ENCODE results near the gene FOXL1.

FOXL1 gene

DNA sequence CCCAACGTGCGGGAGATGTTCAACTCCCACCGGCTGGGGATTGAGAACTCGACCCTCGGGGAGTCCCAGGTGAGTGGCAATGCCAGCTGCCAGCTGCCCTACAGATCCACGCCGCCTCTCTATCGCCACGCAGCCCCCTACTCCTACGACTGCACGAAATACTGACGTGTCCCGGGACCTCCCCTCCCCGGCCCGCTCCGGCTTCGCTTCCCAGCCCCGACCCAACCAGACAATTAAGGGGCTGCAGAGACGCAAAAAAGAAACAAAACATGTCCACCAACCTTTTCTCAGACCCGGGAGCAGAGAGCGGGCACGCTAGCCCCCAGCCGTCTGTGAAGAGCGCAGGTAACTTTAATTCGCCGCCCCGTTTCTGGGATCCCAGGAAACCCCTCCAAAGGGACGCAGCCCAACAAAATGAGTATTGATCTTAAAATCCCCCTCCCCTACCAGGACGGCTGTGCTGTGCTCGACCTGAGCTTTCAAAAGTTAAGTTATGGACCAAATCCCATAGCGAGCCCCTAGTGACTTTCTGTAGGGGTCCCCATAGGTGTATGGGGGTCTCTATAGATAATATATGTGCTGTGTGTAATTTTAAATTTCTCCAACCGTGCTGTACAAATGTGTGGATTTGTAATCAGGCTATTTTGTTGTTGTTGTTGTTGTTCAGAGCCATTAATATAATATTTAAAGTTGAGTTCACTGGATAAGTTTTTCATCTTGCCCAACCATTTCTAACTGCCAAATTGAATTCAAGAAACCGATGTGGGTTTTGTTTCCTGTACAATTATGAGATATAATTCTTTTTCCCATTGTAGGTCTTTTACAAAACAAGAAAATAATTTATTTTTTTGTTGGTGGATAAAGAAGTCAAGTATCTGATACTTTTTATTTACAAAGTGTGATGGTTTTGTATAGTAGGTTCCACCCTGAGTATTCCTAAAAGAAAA, 9.4 kb upstream of the FOXL1 start:
- DNase-seq (ENCODE audit: low read depth in 2 of 2, low spot score in 1 of 2) = no peak

DNA sequence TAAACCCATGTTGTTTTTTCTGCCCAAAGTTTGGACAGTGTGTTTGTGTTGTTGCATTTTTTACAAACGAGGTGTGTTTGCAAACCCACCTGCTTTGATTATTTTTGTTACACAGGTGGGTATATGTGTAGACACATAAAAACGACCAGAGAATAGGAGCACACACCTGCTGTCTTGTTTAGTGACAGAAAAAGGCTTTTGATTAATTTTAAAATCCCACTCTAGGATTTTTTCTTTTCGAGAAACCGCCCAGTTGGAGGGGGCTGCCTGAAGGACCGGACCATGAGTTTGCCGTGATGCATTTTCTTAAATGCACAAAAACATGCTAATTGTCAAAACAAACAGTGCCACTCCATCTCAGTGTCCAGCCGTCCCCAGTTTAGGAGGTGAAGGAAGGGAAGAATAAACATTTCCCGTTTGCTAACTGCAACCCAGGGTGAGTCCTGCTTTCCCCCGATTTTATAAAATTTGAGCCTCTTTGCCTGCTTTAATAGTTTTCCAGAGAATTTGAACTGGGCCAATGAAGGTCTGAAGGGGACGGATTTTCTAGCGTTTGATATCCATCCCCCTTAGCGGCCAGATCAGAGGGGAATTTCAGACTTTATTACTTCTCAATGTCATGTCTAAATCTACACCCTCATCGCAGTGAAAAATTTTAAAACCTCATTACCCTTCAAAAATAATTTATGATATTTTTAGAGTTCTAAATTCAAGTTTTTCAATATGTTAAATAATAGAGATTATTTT, 8.5 kb upstream of the FOXL1 start:
- DNase-seq (ENCODE audit: low read depth in 2 of 2, low spot score in 1 of 2) = no peak

- DNase-seq (ENCODE audit: low read depth in 2 of 2, low spot score in 1 of 2) = no peak
Observed at GRCh38 chr16:86570558-86571529, 7.5 kb upstream of the FOXL1 start.

DNA sequence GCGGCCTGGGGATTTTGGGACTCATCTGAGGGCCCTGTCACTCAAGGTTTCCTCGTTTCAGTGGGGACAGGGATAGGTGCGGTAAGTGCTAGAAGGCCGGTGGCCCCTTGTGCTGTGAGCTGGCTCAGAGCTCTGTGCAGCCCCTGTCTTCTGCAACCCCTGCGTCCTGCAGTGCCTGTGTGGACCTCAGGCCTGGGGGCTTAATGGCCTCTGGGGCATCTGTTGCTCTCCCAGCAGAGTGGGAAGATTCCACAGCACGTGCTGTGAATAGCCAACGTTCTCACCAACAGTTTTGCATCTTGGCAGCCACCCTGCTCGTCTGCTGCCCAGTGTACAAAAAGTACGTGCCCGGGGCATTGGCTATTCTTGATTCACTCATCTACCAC, 6.8 kb upstream of the FOXL1 start:
- DNase-seq (ENCODE audit: low read depth in 2 of 2, low spot score in 1 of 2) = no peak

DNA sequence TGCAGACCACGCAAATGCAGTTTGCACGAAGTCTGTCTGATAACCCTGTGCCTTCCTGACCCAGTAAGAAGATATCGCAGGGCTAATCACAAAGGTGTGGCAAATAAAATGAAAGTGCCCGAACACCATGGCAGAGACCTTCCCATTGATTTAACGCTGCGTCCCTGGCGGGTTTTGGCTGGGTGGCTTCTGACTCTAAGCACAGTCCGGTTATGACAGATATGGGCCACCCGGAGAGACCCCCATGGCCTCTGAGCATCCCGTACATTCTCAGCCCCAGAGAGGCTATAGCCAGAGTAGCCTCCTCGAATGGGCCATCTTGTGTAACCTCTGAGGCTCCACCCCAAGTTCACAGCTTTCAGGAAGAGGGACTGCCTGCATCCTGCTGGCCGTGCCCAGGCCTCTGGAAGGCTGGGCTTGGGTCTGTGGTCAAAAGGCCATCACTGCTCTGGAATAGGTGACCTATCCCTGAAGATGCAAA, 6.3 kb upstream of the FOXL1 start:
- DNase-seq (ENCODE audit: low read depth in 2 of 2, low spot score in 1 of 2) = no peak

- no peak for DNase-seq (ENCODE audit: low read depth in 2 of 2, low spot score in 1 of 2)
Observed at GRCh38 chr16:86572606-86573005, 5.7 kb upstream of the FOXL1 start.

- no peak for DNase-seq (ENCODE audit: low read depth in 2 of 2, low spot score in 1 of 2)
Observed at GRCh38 chr16:86573215-86573614, 5.1 kb upstream of the FOXL1 start.

- DNase-seq (ENCODE audit: low read depth in 2 of 2, low spot score in 1 of 2) = no peak
Observed at GRCh38 chr16:86573646-86574508, 4.5 kb upstream of the FOXL1 start.

DNA sequence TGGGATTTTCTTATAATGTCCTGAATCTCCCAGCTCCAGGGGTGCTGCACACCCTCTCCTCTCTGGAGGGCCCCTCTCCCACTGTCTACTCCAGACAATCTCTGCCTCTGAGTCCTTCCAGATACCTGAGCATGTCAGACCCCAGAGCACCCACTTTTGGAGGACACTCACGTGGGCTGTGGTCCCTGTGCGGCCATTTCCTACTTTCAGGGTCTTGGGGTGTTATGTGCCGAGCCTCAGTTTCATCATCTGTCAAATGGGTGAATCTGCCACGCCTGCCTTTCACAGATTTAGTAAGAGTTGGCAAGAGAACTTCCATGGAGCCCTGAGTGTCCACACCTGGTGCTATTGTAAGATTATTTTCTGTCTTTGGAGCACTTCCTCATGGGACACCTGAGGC, 3.7 kb upstream of the FOXL1 start:
- no peak for DNase-seq (ENCODE audit: low read depth in 2 of 2, low spot score in 1 of 2)

DNA sequence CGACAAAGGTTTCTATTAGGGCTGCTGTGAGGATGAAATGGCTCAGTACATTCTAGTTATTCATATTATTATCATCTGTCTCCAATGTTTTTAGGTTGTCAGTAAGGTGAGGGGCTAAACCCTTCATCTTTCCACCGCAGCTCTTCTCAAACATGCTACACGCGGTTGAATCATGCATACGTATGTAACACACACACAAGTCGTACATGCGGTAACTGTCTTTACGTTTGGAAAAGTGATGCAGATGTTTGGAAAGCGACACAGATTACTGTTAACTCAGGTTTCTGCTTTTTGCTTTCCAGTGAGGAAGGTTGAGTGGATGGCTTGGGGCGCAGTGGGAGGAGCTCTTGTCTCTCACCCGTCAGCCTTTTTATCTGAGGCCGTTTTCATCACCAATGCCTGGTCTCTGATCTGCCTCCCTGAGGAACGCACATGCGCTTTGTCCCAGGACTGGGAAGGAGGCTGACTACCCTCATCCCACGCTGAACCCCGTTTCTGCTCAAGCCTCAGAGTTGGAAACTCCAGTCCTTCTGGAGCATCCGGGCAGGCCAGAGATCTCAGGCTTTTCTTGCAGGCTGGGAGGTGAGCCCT, 3.2 kb upstream of the FOXL1 start:
- no peak for DNase-seq (ENCODE audit: low read depth in 2 of 2, low spot score in 1 of 2)

DNA sequence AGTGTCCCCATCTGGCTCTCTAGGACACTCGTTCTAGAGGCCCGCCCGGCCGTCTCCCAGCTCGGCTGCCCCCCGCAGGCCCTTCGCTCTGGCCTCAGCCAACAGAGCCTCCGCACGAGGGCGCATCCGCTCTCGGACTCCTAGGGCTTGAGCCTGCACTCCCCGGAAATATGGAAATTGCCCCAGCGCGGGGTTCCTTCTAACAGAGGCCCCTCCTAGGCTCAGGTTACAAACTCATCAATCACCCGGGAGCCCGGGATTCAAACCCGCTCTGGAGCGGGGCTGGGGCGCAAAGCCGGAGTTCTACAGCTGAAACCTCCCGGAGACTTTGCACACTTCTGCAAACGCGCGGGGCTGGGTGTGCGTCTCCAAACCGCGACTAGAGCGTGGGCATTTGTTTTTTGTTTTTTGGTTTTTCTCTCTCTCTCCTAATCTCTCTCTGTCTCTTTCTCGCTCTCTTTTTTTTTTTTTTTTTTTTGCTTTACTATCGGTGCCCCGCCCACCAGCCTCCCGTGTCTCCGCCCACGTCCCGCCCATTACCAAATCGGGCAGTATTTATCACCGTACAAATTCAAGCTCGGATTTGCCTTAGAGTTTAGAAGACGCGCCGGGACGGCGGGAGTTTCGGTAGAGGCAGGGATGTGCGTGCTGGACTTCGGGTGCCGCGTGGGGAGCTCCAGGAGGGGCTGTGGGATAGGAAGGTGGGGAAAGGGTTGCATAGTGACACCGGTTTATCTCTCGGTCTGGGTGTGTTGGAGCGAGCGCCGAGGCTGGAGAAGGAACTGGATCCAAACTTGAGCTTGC, 2.4 kb upstream of the FOXL1 start:
- DNase-seq (ENCODE audit: low read depth in 2 of 2, low spot score in 1 of 2) = no peak

DNA sequence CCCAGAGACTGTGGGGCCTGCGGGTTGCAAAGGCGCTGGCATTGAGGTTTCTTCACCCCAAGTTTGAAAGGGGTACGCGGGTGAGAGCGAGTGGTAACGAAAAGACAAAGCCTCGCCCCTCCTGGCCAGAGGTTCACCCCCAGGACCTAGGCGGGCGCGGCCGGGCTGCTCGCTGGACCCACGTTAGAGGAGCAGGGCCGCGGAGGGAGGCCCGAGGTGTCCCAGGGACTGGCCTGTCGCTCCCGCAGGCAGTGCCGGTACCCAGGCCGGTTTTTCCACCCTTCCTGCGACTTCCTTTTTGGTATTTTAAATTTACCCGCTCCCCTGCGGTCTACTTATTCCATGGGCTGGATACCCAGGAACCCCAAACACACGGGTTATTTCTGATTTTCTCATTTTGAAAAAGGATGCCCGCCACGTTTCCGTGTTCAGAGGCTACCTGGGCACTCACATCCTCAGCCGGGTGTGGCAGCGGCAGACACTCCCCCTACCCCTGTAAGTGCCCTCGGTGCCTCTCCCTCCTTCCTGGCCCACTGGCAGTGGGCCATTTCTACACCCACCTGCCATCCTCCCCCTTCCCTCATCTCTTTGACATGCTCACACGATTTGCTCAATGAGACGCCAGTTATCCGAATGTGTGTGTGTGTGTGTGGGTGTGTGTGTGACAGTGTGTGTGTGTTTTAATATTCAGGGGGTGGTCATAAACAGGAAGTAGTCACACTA, 1.6 kb upstream of the FOXL1 start:
- no peak for DNase-seq (ENCODE audit: low read depth in 2 of 2, low spot score in 1 of 2)

DNA sequence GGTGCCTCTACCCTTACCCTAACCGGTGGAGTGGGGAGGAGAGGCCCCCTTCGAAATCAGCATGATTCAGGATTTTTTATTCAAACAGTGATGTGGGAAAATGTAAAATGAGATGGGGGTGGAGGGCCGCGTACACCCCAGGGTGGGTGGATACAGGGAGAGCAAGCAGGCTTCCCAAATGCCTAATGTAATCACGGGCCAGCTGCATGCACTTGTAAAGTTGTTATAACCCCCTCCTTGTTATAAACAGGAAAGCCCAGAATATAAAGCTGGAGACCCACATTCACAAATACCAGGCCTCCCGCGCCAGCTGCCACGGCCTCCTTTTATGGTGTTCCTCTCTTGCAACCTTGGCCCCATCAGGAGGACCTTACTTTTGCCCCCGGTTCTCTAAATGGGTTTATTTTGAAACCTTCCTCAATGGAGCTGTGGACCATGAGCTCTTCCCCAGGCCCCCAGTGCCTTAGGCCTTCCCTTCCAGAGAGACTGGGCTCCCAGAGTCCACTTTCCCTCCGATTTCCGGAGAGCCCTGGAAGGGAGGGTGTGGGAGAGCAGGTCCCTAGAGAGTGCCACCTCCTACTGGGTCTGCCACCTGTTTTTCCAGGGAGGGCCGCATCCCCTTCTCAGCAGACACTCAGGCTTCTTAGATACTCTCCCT, 906 bp upstream of the FOXL1 start:
- DNase-seq (ENCODE audit: low read depth in 2 of 2, low spot score in 1 of 2) = no peak

DNA sequence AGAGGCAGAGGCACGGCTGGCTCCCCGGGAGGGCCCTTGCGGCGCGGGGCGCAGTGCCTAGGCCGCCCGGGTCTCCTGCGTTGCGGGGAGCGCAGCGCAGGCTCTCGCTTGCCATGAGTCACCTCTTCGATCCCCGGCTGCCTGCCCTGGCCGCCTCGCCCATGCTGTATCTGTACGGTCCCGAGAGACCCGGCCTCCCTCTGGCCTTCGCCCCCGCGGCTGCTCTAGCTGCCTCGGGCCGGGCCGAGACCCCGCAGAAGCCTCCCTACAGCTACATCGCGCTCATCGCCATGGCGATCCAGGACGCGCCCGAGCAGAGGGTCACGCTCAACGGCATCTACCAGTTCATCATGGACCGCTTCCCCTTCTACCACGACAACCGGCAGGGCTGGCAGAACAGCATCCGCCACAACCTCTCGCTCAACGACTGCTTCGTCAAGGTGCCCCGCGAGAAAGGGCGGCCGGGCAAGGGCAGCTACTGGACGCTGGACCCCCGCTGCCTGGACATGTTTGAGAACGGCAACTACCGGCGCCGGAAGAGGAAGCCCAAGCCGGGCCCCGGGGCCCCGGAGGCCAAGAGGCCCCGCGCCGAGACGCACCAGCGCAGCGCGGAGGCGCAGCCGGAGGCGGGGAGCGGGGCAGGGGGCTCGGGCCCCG, 390 bp downstream of the FOXL1 start:
- DNase-seq (ENCODE audit: low read depth in 2 of 2, low spot score in 1 of 2) = no peak

GRCh38 chr16:86579268-86580062, 1.1 kb downstream of the FOXL1 start:
- no peak for DNase-seq (ENCODE audit: low read depth in 2 of 2, low spot score in 1 of 2)

DNA sequence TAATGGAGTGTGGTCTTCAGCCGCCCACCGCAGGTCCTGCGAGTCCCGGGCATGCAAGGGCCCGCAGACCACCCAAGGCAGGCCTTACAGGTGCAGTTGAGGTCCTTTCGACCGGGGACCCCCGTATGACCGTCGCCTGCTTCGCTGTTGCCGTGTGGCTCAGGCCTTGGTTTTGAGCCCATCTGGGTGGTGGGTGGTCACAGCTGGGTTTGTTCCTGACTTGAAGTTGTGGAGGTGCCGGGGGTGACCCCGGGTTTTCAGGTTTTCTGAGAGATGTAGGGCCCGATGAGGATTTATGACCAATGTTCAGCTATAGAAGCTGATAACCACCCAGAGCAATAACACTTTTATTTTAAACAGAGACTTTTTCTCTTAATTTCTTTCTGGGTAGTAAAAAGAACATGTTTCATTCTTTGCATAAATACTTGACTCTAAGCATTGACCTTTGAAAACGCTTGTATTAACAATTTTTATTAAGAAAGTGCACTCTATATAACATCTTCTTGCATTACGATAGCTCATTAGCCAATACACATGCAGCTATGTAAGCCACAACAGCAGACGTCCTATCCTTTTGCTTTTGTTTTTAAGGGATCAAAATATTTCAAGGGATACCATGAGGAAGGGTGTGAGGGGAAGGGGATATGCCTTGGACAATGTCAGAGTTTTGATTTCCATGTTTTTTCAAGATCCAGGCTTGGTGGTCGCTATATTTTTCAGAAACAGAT, 1.9 kb downstream of the FOXL1 start:
- no peak for DNase-seq (ENCODE audit: low read depth in 2 of 2, low spot score in 1 of 2)

All from stimulated activated CD8-positive, alpha-beta memory T cell treated with anti-CD3 and anti-CD28 coated beads, Interleukin-4, amount 100 ng/mL, for 1 hour (primary cell).